Fibroblast of pulmonary artery (primary cell): Measurements from ENCODE around the gene STXBP6.
"Not testable (repeated sequence)": the region's sequence is repeated elsewhere in the genome, so short reads cannot be mapped to it uniquely, and the experiment has no call there.

Experiments
- DNase-seq: peaks from one replicate; pipeline ENCODE4 v3.0.0-alpha.2; 2010; ENCODE audit warnings: low read depth
- H3K4me3 ChIP-seq: replicated peaks from 2 replicates; pipeline ENCODE4 v1.5.1; 2011; ENCODE audit warnings: low read depth, mild to moderate bottlenecking, control low read depth, low read length, moderate library complexity
- CTCF ChIP-seq: IDR thresholded peaks from 2 replicates; pipeline ENCODE4 v1.5.1; 2011; ENCODE audit warnings: mild to moderate bottlenecking, control low read depth, low read length, inconsistent platforms; ENCODE audit errors: missing control alignments

STXBP6 gene

GRCh38 chr14:24943024-24943423, 106.9 kb downstream of the STXBP6 start:
- H3K4me3 ChIP-seq, result no peak overlapping the region
- no peak for DNase-seq
- TF ChIP-seq CTCF, result no peak

- DNase-seq, result no peak
- TF ChIP-seq CTCF, result no peak
- H3K4me3 ChIP-seq, result no peak overlapping the region
Observed at GRCh38 chr14:24941719-24942118, 108.2 kb downstream of the STXBP6 start.

- no peak for TF ChIP-seq CTCF
- H3K4me3 ChIP-seq, result no peak overlapping the region
Observed at GRCh38 chr14:24940213-24940783, 109.6 kb downstream of the STXBP6 start.

GRCh38 chr14:24938593-24938992, 111.4 kb downstream of the STXBP6 start:
- DNase-seq, result no peak
- H3K4me3 ChIP-seq, result no peak overlapping the region
- no peak for TF ChIP-seq CTCF

More at GRCh38 chr14:24940213-24940783, 109.6 kb downstream of the STXBP6 start:
- DNase-seq, result no peak

GRCh38 chr14:24937300-24937699, 112.6 kb downstream of the STXBP6 start:
- no peak overlapping the region for H3K4me3 ChIP-seq
- TF ChIP-seq CTCF, result no peak
- no peak for DNase-seq

- H3K4me3 ChIP-seq, DNase-seq: not testable (repeated sequence)
Observed at GRCh38 chr14:24936773-24937172, 113.2 kb downstream of the STXBP6 start.

GRCh38 chr14:24935796-24936195, 114.2 kb downstream of the STXBP6 start:
- no peak for TF ChIP-seq CTCF
- H3K4me3 ChIP-seq, result no peak overlapping the region
- DNase-seq, result no peak
